GM12878 (cell line): ENCODE results near the gene CAPN15. TPM values are rescaled to one million over a fixed set of nuclear protein-coding genes. Genes with fewer than 3 reads are reported as not detected.

ENCODE experiments used
- ATAC-seq: fragments of 200-7000 bp; cut with Tn5 transposase; 3 replicates; pipeline ENCODE4 v1.9.1; 2020; ENCODE audit warnings: mild to moderate bottlenecking, moderate library complexity
- BruUV-seq: library from RNA; stranded (reverse); fragments of 400-500 nt; replicated peaks from 2 replicates; lab custom pipeline; 2021; lab: Mats Ljungman, UMichigan
- CTCF ChIA-PET: fragments of 300-600 bp; sonication (Branson Sonifier 250); formaldehyde crosslinking; extraction: SDS; loops from one replicate; lab custom pipeline; 2021; ENCODE audit warnings: inconsistent platforms; lab: Yijun Ruan, JAX
- POLR2A ChIA-PET: fragments of 350-600 bp; formaldehyde crosslinking; extraction: SDS; loops from one replicate; lab custom pipeline; 2021; ENCODE audit warnings: inconsistent platforms; lab: Charles Lee
- RAD21 ChIA-PET: fragments of 300-600 bp; sonication (Branson Sonifier 250); formaldehyde crosslinking; loops from one replicate; lab custom pipeline; 2023; ENCODE audit warnings: antibody characterized with exemption; ENCODE audit not compliant: unreplicated experiment; lab: Charles Lee
- SMC1A ChIA-PET: fragments of 300-600 bp; sonication (Branson Sonifier 250); formaldehyde crosslinking; loops from one replicate; lab custom pipeline; 2023; ENCODE audit not compliant: unreplicated experiment, uncharacterized antibody; lab: Charles Lee
- DNase-seq: peaks from one replicate; pipeline ENCODE4 v3.0.0-alpha.2; 2011; ENCODE audit warnings: low read depth, low spot score
- FAIRE-seq: peaks from 3 replicates; lab custom pipeline; 2011; peaks lifted over from hg19 to GRCh38; lab: Jason Lieb, UNC
- H2AFZ ChIP-seq: 2 replicates; pipeline ENCODE4 v1.6.0; 2011; ENCODE audit warnings: low read depth, low read length, control low read depth; ENCODE audit not compliant: control insufficient read depth
- H3K27ac ChIP-seq: 2 replicates; pipeline ENCODE4 v1.5.1; 2011; ENCODE audit warnings: control low read depth; ENCODE audit not compliant: control insufficient read depth, insufficient read depth
- H3K27me3 ChIP-seq, 2 experiments: replicated peaks in 1 of 2; 2 replicates each; pipeline versions ENCODE4 v1.6.0 to v1.6.1; 2011; ENCODE audit warnings: low read length in 1 of 2; ENCODE audit not compliant: control insufficient read depth in 2 of 2, insufficient read depth in 2 of 2
- H3K36me3 ChIP-seq, 2 experiments: 2 replicates each; pipeline ENCODE4 v1.5.1; 2011; ENCODE audit warnings: low read length in 1 of 2; ENCODE audit not compliant: control insufficient read depth in 2 of 2, insufficient read depth in 2 of 2
- H3K4me1 ChIP-seq: 2 replicates; pipeline ENCODE4 v1.6.1; 2011; ENCODE audit warnings: mild to moderate bottlenecking, low read length, moderate library complexity, mixed read lengths; ENCODE audit not compliant: control insufficient read depth, insufficient read depth
- H3K4me2 ChIP-seq: 2 replicates; pipeline ENCODE4 v1.6.0; 2011; ENCODE audit warnings: control low read depth; ENCODE audit not compliant: control insufficient read depth, insufficient read depth
- H3K4me3 ChIP-seq: fragments of 200-600 bp; sonication (generic); 2 replicates; pipeline ENCODE4 v1.5.1; 2016
- H3K79me2 ChIP-seq: 2 replicates; pipeline ENCODE4 v1.6.0; 2011; ENCODE audit warnings: low read length; ENCODE audit not compliant: control insufficient read depth, insufficient read depth
- H3K9ac ChIP-seq: 2 replicates; pipeline ENCODE4 v1.8.0; 2011; ENCODE audit warnings: low read length, control low read depth, mixed read lengths; ENCODE audit not compliant: control insufficient read depth, insufficient read depth
- H3K9me3 ChIP-seq: replicated peaks from 3 replicates; pipeline ENCODE4 v1.5.1; 2011; ENCODE audit warnings: mild to moderate bottlenecking, low read length; ENCODE audit not compliant: control insufficient read depth, insufficient read depth
- H4K20me1 ChIP-seq: 2 replicates; pipeline ENCODE4 v1.6.0; 2011; ENCODE audit not compliant: control insufficient read depth, insufficient read depth
- RCOR1 ChIP-seq: conservative IDR thresholded peaks from 2 replicates; pipeline ENCODE4 v1.6.1; 2012; ENCODE audit warnings: low read depth, low read length, improper control_type of control experiment
- ZNF687 ChIP-seq: fragments of 450-650 bp; IDR thresholded peaks from 2 replicates; pipeline ENCODE4 v1.6.1; 2017; ENCODE audit warnings: mild to moderate bottlenecking, moderate library complexity
- WGBS: methylation state at CpG from one replicate; pipeline ENCODE4 v1.1.6; 2016; ENCODE audit warnings: low lambda C conversion rate; ENCODE audit not compliant: insufficient replicate concordance, insufficient coverage; ENCODE audit errors: missing lambda C conversion rate; 5-methylcytosine and 5-hydroxymethylcytosine counted together
- in situ Hi-C: fragments of 300-500 bp; cut with MboI; formaldehyde crosslinking; loops from 9 replicates; pipeline ENCODE4 v1.14.3; 2018; ENCODE audit warnings: mixed read lengths
- intact Hi-C: fragments of 100-400 bp; cut with micrococcal nuclease; formaldehyde crosslinking; loops from one replicate; pipeline ENCODE4 v1.14.2; 2022; ENCODE audit not compliant: unreplicated experiment
- polyA plus RNA-seq, 11 experiments: library from polyadenylated mRNA; depleted of rRNA in 4 of 11; unstranded in 6 of 11; stranded (reverse) in 5 of 11; fragments of >200 nt; fragmentation: Nextera tagmentation in 4 of 11; fragmentation: Illumina TruSeq in 1 of 11; extraction: Ambion mirVana in 4 of 11; extraction: Trizol in 1 of 11; gene quantifications; 1 replicate in 1 of 11; 2 replicates in 10 of 11; pipeline versions ENCODE4 v1.2.1 to v1.2.3, GENCODE V29; 2011 to 2016; ENCODE audit warnings: inconsistent platforms in 2 of 11, missing spikeins in 2 of 11, low read depth in 1 of 11
- total RNA-seq, 4 experiments: library from RNA; depleted of rRNA in 3 of 4; stranded (reverse); fragments of >200 nt in 3 of 4; fragmentation: Illumina TruSeq in 1 of 4; extraction: Trizol in 1 of 4; gene quantifications; 2 replicates each; pipeline versions ENCODE4 v1.2.1 to v1.2.3, GENCODE V29; 2013 to 2021

CAPN15 gene
- total and polyA plus RNA-seq, 10 of the 15 experiments (the other 5 are each of a cell fraction or from before 2014, with no cell fraction given): 0.40 to 78.5 (median 8.3) TPM

DNA sequence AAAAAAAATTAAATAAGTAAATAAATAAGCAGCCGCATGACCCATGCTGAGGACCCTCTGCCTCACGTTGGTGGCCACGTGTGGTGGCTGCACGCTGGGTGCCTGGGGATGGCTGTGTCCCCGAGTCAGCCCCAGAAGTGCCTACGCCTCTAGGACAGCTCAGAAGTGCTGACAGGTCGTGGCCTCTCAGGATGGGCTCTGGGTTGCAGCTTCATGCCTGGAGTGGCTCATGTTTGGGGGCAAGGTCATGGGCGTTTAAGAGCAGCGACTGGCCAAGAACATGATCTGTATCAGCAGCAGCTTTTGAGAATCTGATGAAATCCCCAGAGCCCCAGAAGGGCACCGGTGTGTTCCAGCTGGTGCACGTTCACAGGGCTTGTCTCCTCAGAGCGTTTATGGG, 26.8 kb upstream of the CAPN15 start:
- ChIA-PET RAD21 (no interaction called here), SMC1A (no interaction called here), POLR2A (no interaction called here), CTCF (no interaction called here)
- no peak for ATAC-seq
- BruUV-seq: TSS peak; percentile 23
- H2AFZ ChIP-seq: no peak overlapping the region
- intact Hi-C loops (no loop called here), in situ Hi-C loops (no loop called here)
- H4K20me1 ChIP-seq: no peaks in the 10 kb centered on the region
- H3K4me1 ChIP-seq: no peaks in the 10 kb centered on the region
- no peaks in the 10 kb centered on the region for H3K27me3 ChIP-seq
- no peaks in the 10 kb centered on the region for H3K79me2 ChIP-seq
- H3K36me3 ChIP-seq: no peaks in the 10 kb centered on the region; a peak in 3 of 4 replicates
- H3K4me3 ChIP-seq: no peak overlapping the region
- no peaks in the 10 kb centered on the region for H3K9me3 ChIP-seq
- H3K9ac ChIP-seq: no peak overlapping the region
- FAIRE-seq: no peak
- DNase-seq: no peak
- 79% methylated on average over 12 of the region's 12 CpGs for WGBS
- H3K4me2 ChIP-seq: no peak overlapping the region
- TF ChIP-seq ZNF687: no peak
- TF ChIP-seq RCOR1: no peak
- no peak overlapping the region for H3K27ac ChIP-seq
